Breast epithelium (tissue), 3 donors: Measurements from ENCODE around the gene COL5A1.

ENCODE experiments used
- POLR2A ChIP-seq: fragments of 450-650 bp; IDR thresholded peaks from one replicate; pipeline ENCODE4 v1.6.1; 2016; ENCODE audit warnings: antibody characterized with exemption, mild to moderate bottlenecking, moderate library complexity
- TF ChIP-seq, protein P1 (sequence below), 3 donors: fragments of 450-650 bp; IDR thresholded peaks; one replicate each; pipeline ENCODE4 v1.5.1; 2016 to 2017; ENCODE audit warnings: antibody characterized with exemption in 3 of 3, mild to moderate bottlenecking in 3 of 3, moderate library complexity in 3 of 3

DNA sequence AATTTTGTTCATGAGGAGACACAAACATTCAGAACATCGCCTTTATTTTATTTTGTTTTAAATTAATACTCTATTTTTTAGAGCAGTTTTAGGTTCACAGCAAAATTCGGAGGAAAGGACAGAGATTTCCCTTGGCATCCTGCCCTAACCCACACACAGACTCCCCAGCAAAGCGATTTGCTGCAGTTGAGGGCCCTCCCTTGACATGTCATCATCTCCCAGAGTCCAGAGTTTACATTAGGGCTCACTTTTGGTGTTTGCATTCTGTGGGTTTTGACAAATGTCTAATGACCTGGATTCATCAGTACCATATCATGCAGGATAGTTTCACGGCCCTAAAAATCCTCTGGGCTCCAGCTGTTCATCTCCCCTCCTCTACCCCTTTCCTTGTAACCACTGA, 33.6 kb upstream of the COL5A1 start:
- TF ChIP-seq, protein P1, sequence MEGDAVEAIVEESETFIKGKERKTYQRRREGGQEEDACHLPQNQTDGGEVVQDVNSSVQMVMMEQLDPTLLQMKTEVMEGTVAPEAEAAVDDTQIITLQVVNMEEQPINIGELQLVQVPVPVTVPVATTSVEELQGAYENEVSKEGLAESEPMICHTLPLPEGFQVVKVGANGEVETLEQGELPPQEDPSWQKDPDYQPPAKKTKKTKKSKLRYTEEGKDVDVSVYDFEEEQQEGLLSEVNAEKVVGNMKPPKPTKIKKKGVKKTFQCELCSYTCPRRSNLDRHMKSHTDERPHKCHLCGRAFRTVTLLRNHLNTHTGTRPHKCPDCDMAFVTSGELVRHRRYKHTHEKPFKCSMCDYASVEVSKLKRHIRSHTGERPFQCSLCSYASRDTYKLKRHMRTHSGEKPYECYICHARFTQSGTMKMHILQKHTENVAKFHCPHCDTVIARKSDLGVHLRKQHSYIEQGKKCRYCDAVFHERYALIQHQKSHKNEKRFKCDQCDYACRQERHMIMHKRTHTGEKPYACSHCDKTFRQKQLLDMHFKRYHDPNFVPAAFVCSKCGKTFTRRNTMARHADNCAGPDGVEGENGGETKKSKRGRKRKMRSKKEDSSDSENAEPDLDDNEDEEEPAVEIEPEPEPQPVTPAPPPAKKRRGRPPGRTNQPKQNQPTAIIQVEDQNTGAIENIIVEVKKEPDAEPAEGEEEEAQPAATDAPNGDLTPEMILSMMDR (IDR thresholded peaks at IDR 0.05), result no peak
- no peak for TF ChIP-seq POLR2A
